HepG2 (cell line): ENCODE results near the gene ATP8B1. TPM values are rescaled to one million over a fixed set of nuclear protein-coding genes. Genes with fewer than 3 reads are reported as not detected.
"Not testable (repeated sequence)": the region's sequence is repeated elsewhere in the genome, so short reads cannot be mapped to it uniquely, and the experiment has no call there.

Experiments
- ATAC-seq: fragments of 200-7000 bp; cut with Tn5 transposase; 3 replicates; pipeline ENCODE4 v1.9.1; 2020; ENCODE audit warnings: mild to moderate bottlenecking, moderate library complexity
- BruUV-seq: library from RNA; stranded (reverse); fragments of 400-500 nt; replicated peaks from 2 replicates; lab custom pipeline; 2021; lab: Mats Ljungman, UMichigan
- CTCF ChIA-PET: fragments of 300-600 bp; formaldehyde crosslinking; extraction: SDS; loops from one replicate; lab custom pipeline; 2021; ENCODE audit warnings: low total read pairs, inconsistent platforms, low intra/inter-chr PET ratio; lab: Yijun Ruan, JAX
- POLR2A ChIA-PET: fragments of 350-600 bp; sonication (Branson Sonifier 250); formaldehyde crosslinking; loops from one replicate; lab custom pipeline; 2020; ENCODE audit warnings: antibody characterized with exemption, inconsistent platforms; lab: Yijun Ruan, JAX
- DNase-seq: peaks from one replicate; pipeline ENCODE4 v3.0.0-alpha.2; 2015; ENCODE audit warnings: low spot score
- FAIRE-seq: peaks from 3 replicates; lab custom pipeline; 2011; peaks lifted over from hg19 to GRCh38; lab: Jason Lieb, UNC
- H2AFZ ChIP-seq: one replicate; pipeline ENCODE4 v1.6.1; 2011; ENCODE audit warnings: low read length, inconsistent platforms
- H3K27ac ChIP-seq: fragments of 300-600 bp; 3 replicates; pipeline ENCODE4 v1.8.0; 2011; ENCODE audit warnings: mixed run types, mild to moderate bottlenecking, mixed read lengths, low read length, inconsistent platforms; ENCODE audit not compliant: insufficient read depth; ENCODE audit errors: extremely low read length
- H3K27me3 ChIP-seq, 2 experiments: fragments of 200-600 bp in 1 of 2; 2 replicates in 1 of 2; 3 replicates in 1 of 2; pipeline versions ENCODE4 v1.6.0 to v1.8.0; 2011; ENCODE audit warnings: low read length in 2 of 2, mild to moderate bottlenecking in 2 of 2, moderate library complexity in 2 of 2, inconsistent platforms in 1 of 2; ENCODE audit not compliant: insufficient read depth in 2 of 2, control insufficient read depth in 1 of 2
- H3K36me3 ChIP-seq, 2 experiments: fragments of 200-600 bp in 1 of 2; replicated peaks in 1 of 2; 2 replicates in 1 of 2; 3 replicates in 1 of 2; pipeline versions ENCODE4 v1.5.1 to v1.8.0; 2011; ENCODE audit warnings: low read length in 2 of 2, inconsistent platforms in 1 of 2; ENCODE audit not compliant: insufficient read depth in 2 of 2, control insufficient read depth in 1 of 2
- H3K4me1 ChIP-seq: 2 replicates; pipeline ENCODE4 v1.5.1; 2012; ENCODE audit warnings: low read length, inconsistent platforms; ENCODE audit not compliant: insufficient read depth
- H3K4me2 ChIP-seq: 2 replicates; pipeline ENCODE4 v1.6.0; 2011; ENCODE audit warnings: low read depth, low read length, inconsistent platforms
- H3K4me3 ChIP-seq, 3 experiments: fragments of 200-600 bp in 1 of 3; sonication (generic), shearing (Covaris generic) in 1 of 3; replicated peaks in 1 of 3; 2 replicates each; pipeline ENCODE4 v1.5.1; 2011 to 2016; ENCODE audit warnings: low read length in 3 of 3, inconsistent platforms in 2 of 3, low read depth in 2 of 3, mild to moderate bottlenecking in 2 of 3, control low read depth in 1 of 3, mixed read lengths in 1 of 3; ENCODE audit not compliant: insufficient read depth in 1 of 3
- H3K79me2 ChIP-seq: one replicate; pipeline ENCODE4 v1.6.1; 2011; ENCODE audit warnings: low read length, inconsistent platforms; ENCODE audit not compliant: insufficient read depth
- H3K9ac ChIP-seq: 2 replicates; pipeline ENCODE4 v1.6.0; 2011; ENCODE audit warnings: mild to moderate bottlenecking, low read depth, low read length, inconsistent platforms; ENCODE audit not compliant: insufficient read depth
- H3K9me3 ChIP-seq: 2 replicates; pipeline ENCODE4 v1.5.1; 2012; ENCODE audit warnings: mild to moderate bottlenecking, low read length
- H4K20me1 ChIP-seq: 2 replicates; pipeline ENCODE4 v1.6.0; 2011; ENCODE audit warnings: inconsistent platforms, mild to moderate bottlenecking, low read length, moderate library complexity; ENCODE audit not compliant: insufficient read depth
- FOXA3 ChIP-seq: IDR thresholded peaks from 2 replicates; pipeline ENCODE4 v1.6.1; 2016; ENCODE audit warnings: missing genetic modification reagents, missing compliant biosample characterization
- NR2F6 ChIP-seq, 2 experiments: IDR thresholded peaks; 2 replicates each; pipeline ENCODE4 v1.6.1; 2016; ENCODE audit warnings: antibody characterized with exemption in 1 of 2, mild to moderate bottlenecking in 1 of 2
- POGZ ChIP-seq: sonication (generic); formaldehyde crosslinking; IDR thresholded peaks from 2 replicates; pipeline ENCODE4 v1.4.0; 2020; ENCODE audit warnings: mild to moderate bottlenecking, missing genetic modification reagents
- SAP130 ChIP-seq: IDR thresholded peaks from 2 replicates; pipeline ENCODE4 v1.6.1; 2016; ENCODE audit warnings: low read depth
- ZGPAT ChIP-seq: IDR thresholded peaks from 2 replicates; pipeline ENCODE4 v1.6.1; 2016; ENCODE audit warnings: mild to moderate bottlenecking
- ZMYM4 ChIP-seq: sonication (generic); formaldehyde crosslinking; IDR thresholded peaks from 2 replicates; pipeline ENCODE4 v1.8.1; 2023; ENCODE audit warnings: mild to moderate bottlenecking, missing genetic modification reagents
- WGBS: methylation state at CpG from one replicate; pipeline ENCODE4 v1.1.6; 2017; ENCODE audit warnings: low lambda C conversion rate; 5-methylcytosine and 5-hydroxymethylcytosine counted together
- in situ Hi-C: cut with HindIII; loops from 2 replicates; pipeline ENCODE4 v1.10.0; 2017; ENCODE audit warnings: low pct_unique_long_range_greater_than_20kb; ENCODE audit not compliant: extremely low pct_ligation_motif_present
- intact Hi-C: fragments of 100-400 bp; cut with micrococcal nuclease; formaldehyde crosslinking; loops from one replicate; pipeline ENCODE4 v1.10.0; 2022; ENCODE audit not compliant: unreplicated experiment
- polyA plus RNA-seq, 8 experiments: library from polyadenylated mRNA; depleted of rRNA in 3 of 8; stranded (reverse) in 7 of 8; unstranded in 1 of 8; fragments of >200 nt; fragmentation: Illumina TruSeq in 4 of 8; extraction: Trizol in 4 of 8; gene quantifications; 2 replicates each; pipeline versions ENCODE4 v1.2.1 to v1.2.3, GENCODE V29; 2011 to 2016; ENCODE audit warnings: low read depth in 4 of 8, missing spikeins in 1 of 8, mixed read lengths in 1 of 8; ENCODE audit not compliant: insufficient read depth in 1 of 8
- total RNA-seq, 5 experiments: library from RNA; depleted of rRNA; stranded (reverse); fragments of >200 nt; fragmentation: Illumina TruSeq; extraction: Trizol; gene quantifications; 2 replicates each; pipeline ENCODE4 v1.2.3, GENCODE V29; 2016; ENCODE audit warnings: low read depth in 1 of 5
- TF ChIP-seq, protein P1 (sequence below): IDR thresholded peaks from 2 replicates; pipeline ENCODE4 v1.4.0; 2020; ENCODE audit warnings: mild to moderate bottlenecking, missing genetic modification reagents
- TF ChIP-seq, protein P2 (sequence below): sonication (generic); formaldehyde crosslinking; IDR thresholded peaks from 2 replicates; pipeline ENCODE4 v1.4.0; 2020; ENCODE audit warnings: missing genetic modification reagents, mild to moderate bottlenecking, borderline replicate concordance
- TF ChIP-seq, protein P3 (sequence below): sonication (generic); formaldehyde crosslinking; IDR thresholded peaks from 2 replicates; pipeline ENCODE4 v1.5.1; 2020; ENCODE audit warnings: mild to moderate bottlenecking, missing genetic modification reagents, moderate library complexity

ATP8B1 gene
- total and polyA plus RNA-seq, 2 of the 13 experiments (the other 11 are each of a cell fraction or from before 2014, with no cell fraction given) = 2.8 to 4.0 TPM

GRCh38 chr18:57719211-57719935 lies 83.7 kb downstream of the ATP8B1 start:
- in situ Hi-C loops; H3K36me3 ChIP-seq; H4K20me1 ChIP-seq; BruUV-seq; FAIRE-seq; intact Hi-C loops; H3K27ac ChIP-seq; H3K9me3 ChIP-seq; H3K4me1 ChIP-seq; CTCF ChIA-PET; H3K27me3 ChIP-seq; H3K4me3 ChIP-seq; H3K79me2 ChIP-seq; H2AFZ ChIP-seq; H3K9ac ChIP-seq; TF ChIP-seq NR2F6 (IDR thresholded peaks at IDR 0.05): not testable (repeated sequence)
- 0 out of 2 replicates have a peak overlapping the region, but pooled peaks have one; percentile 23 for H3K4me2 ChIP-seq
- ATAC-seq (peak; percentile 72), DNase-seq (peak; percentile 44)
- WGBS = 91% methylated on average over 23 of the region's 31 CpGs
- POLR2A ChIA-PET = interaction anchor here (1.0 kb wide), 1 partner anchor 65 kb away, joined by 3 read pairs; no protein-coding TSS in a partner anchor
- TF ChIP-seq ZMYM4 (CRISPR knock-in tag) (peak; percentile 60), SAP130 (CRISPR knock-in tag) (peak; percentile 29; the same call in 1 of the 2 replicates), POGZ (CRISPR knock-in tag) (0 out of 2 replicates have a peak, but pooled peaks have one; percentile 32), FOXA3 (CRISPR knock-in tag) (peak; percentile 74), NR2F6 (CRISPR knock-in tag; IDR thresholded peaks at IDR 0.05) (0 out of 2 replicates have a peak, but pooled peaks have one; percentile 13), ZGPAT (CRISPR knock-in tag) (peak; percentile 27; the same call in 1 of the 2 replicates)
- TF ChIP-seq, protein P1, sequence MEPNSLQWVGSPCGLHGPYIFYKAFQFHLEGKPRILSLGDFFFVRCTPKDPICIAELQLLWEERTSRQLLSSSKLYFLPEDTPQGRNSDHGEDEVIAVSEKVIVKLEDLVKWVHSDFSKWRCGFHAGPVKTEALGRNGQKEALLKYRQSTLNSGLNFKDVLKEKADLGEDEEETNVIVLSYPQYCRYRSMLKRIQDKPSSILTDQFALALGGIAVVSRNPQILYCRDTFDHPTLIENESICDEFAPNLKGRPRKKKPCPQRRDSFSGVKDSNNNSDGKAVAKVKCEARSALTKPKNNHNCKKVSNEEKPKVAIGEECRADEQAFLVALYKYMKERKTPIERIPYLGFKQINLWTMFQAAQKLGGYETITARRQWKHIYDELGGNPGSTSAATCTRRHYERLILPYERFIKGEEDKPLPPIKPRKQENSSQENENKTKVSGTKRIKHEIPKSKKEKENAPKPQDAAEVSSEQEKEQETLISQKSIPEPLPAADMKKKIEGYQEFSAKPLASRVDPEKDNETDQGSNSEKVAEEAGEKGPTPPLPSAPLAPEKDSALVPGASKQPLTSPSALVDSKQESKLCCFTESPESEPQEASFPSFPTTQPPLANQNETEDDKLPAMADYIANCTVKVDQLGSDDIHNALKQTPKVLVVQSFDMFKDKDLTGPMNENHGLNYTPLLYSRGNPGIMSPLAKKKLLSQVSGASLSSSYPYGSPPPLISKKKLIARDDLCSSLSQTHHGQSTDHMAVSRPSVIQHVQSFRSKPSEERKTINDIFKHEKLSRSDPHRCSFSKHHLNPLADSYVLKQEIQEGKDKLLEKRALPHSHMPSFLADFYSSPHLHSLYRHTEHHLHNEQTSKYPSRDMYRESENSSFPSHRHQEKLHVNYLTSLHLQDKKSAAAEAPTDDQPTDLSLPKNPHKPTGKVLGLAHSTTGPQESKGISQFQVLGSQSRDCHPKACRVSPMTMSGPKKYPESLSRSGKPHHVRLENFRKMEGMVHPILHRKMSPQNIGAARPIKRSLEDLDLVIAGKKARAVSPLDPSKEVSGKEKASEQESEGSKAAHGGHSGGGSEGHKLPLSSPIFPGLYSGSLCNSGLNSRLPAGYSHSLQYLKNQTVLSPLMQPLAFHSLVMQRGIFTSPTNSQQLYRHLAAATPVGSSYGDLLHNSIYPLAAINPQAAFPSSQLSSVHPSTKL (CRISPR knock-in tag) = peak; percentile 51; the same call in 1 of the 2 replicates
- TF ChIP-seq, protein P2, sequence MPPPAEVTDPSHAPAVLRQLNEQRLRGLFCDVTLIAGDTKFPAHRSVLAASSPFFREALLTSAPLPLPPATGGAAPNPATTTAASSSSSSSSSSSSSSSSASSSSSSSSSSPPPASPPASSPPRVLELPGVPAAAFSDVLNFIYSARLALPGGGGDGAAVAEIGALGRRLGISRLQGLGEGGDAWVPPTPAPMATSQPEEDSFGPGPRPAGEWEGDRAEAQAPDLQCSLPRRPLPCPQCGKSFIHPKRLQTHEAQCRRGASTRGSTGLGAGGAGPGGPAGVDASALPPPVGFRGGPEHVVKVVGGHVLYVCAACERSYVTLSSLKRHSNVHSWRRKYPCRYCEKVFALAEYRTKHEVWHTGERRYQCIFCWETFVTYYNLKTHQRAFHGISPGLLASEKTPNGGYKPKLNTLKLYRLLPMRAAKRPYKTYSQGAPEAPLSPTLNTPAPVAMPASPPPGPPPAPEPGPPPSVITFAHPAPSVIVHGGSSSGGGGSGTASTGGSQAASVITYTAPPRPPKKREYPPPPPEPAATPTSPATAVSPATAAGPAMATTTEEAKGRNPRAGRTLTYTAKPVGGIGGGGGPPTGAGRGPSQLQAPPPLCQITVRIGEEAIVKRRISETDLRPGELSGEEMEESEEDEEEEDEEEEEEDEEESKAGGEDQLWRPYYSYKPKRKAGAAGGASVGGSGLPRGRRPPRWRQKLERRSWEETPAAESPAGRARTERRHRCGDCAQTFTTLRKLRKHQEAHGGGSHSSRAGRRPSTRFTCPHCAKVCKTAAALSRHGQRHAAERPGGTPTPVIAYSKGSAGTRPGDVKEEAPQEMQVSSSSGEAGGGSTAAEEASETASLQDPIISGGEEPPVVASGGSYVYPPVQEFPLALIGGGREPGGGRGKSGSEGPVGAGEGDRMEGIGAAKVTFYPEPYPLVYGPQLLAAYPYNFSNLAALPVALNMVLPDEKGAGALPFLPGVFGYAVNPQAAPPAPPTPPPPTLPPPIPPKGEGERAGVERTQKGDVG (CRISPR knock-in tag) = peak; percentile 49; the same call in 1 of the 2 replicates
- TF ChIP-seq, protein P3, sequence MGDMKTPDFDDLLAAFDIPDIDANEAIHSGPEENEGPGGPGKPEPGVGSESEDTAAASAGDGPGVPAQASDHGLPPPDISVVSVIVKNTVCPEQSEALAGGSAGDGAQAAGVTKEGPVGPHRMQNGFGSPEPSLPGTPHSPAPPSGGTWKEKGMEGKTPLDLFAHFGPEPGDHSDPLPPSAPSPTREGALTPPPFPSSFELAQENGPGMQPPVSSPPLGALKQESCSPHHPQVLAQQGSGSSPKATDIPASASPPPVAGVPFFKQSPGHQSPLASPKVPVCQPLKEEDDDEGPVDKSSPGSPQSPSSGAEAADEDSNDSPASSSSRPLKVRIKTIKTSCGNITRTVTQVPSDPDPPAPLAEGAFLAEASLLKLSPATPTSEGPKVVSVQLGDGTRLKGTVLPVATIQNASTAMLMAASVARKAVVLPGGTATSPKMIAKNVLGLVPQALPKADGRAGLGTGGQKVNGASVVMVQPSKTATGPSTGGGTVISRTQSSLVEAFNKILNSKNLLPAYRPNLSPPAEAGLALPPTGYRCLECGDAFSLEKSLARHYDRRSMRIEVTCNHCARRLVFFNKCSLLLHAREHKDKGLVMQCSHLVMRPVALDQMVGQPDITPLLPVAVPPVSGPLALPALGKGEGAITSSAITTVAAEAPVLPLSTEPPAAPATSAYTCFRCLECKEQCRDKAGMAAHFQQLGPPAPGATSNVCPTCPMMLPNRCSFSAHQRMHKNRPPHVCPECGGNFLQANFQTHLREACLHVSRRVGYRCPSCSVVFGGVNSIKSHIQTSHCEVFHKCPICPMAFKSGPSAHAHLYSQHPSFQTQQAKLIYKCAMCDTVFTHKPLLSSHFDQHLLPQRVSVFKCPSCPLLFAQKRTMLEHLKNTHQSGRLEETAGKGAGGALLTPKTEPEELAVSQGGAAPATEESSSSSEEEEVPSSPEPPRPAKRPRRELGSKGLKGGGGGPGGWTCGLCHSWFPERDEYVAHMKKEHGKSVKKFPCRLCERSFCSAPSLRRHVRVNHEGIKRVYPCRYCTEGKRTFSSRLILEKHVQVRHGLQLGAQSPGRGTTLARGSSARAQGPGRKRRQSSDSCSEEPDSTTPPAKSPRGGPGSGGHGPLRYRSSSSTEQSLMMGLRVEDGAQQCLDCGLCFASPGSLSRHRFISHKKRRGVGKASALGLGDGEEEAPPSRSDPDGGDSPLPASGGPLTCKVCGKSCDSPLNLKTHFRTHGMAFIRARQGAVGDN (CRISPR knock-in tag) = peak; percentile 63
